Dedifferentiated amniotic fluid mesenchymal stem cell (primary cell): ENCODE results near the gene IMPG2.
"Not testable (repeated sequence)": the region's sequence is repeated elsewhere in the genome, so short reads cannot be mapped to it uniquely, and the experiment has no call there.

Experiments used
- DNase-seq: peaks from one replicate; pipeline ENCODE4 v3.0.0-alpha.2; 2016; ENCODE audit errors: extremely low spot score

Gene IMPG2

DNA sequence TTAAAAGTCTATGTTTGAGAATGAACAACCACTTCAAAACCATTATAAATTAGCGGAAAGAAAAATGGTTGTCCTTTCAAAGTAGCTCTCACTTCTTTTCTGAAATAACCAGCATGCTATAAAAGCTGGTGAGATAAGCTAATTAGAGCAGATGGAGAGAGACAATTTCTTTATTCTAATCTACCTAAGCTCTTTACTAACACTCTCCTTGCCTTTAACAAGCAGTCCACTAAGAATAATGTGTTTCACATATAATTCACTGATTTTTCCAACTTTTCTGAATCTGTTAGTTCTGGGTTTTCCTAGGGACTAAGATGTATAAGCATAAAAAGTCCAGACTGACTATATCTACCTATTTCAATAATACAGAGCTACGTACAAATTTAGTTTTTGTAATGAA lies at the start of gene IMPG2:
IMPG2 (minus strand) TSS at position 101 of the 400 bp plus-strand sequence. CDS start 203 bp downstream, outside the sequence.
- no peak for DNase-seq

DNA sequence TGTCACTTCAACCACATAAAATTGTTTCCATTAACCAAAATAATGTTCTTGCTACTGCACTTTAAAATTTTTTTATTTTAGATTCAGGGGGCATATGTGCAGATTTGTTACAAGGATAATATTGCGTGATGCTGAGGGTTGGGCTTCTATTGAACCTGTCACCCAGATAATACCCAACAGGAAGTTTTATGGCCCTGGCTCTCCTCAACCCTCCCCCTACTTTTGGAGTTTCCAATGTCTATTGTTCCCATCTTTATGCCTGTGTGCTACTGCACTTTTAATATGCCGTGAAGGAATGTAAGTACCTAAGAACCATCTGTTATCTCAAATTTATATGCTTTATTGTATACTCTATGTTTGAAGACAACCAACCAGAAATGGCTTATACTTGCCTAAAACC lies 42.0 kb upstream of the IMPG2 start:
- DNase-seq = no peak

- DNase-seq = no peak
Observed at GRCh38 chr3:101351829-101352228, 31.5 kb upstream of the IMPG2 start.

DNA sequence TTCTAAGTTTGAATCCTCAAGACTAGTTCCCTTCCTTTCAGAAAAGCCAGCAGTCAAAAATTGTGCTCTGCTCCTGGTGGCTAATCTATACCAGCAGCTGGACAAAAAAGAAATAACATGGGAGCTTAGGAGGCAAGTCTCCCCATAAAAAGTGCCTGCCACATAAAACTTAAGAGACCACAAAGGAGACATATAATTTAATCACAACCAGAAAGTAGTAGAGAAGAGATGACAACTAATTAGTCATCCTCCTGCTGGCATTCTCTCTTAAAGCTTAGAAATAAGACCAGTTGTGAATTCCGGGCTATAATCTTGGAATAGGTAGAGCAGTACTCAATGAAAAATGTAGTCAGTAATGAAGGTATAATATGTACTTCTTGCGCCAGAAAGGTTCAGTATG lies 20.2 kb upstream of the IMPG2 start:
- DNase-seq = no peak

- DNase-seq = no peak
Observed at GRCh38 chr3:101333883-101334282, 13.5 kb upstream of the IMPG2 start.

GRCh38 chr3:101329016-101329673 lies 8.8 kb upstream of the IMPG2 start:
- DNase-seq = no peak

DNA sequence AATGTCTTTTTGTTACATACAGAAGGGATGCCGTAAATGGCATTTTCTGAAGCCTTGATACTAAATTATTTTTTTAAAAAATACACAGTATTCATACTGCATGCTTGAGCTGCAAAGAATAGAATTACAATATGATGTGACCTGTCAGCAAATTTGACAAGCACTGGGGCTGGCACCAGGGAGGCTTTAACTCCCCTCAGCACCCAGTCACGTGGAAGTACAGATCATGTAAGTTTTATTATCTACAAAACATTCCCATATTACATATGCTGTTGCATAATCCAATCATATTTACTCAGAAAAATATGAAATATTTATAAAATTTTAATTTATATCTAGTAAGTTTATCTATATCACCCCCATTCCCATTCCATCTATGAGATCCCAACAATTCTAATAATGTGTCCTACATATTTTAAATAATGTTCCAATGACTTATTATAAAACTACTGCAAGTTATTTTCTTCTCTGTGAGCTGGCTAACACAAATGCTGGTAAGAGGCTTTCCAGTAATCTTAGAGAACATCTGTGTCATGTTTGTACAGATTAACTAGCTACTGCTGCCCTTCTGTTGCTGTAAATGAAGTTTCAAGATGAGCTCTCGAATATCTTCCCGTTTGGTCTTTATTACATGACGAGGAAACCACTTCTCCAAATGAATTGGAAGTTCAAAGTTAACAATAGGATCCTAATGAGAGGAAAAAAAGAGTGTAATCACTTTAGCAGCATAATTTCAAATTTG lies 5.2 kb upstream of the IMPG2 start:
- DNase-seq = no peak

- DNase-seq = no peak
Observed at GRCh38 chr3:101319531-101319930, 844 bp downstream of the IMPG2 start.

- DNase-seq = no peak
Observed at GRCh38 chr3:101312545-101312944, 7.8 kb downstream of the IMPG2 start.

GRCh38 chr3:101311676-101312075 lies 8.7 kb downstream of the IMPG2 start:
- no peak for DNase-seq

GRCh38 chr3:101310978-101311375 lies 9.4 kb downstream of the IMPG2 start:
- no peak for DNase-seq

- not testable (repeated sequence) for DNase-seq
Observed at GRCh38 chr3:101308147-101308772, 12.1 kb downstream of the IMPG2 start.

- DNase-seq = no peak
Observed at GRCh38 chr3:101303836-101304235, 16.5 kb downstream of the IMPG2 start.

DNA sequence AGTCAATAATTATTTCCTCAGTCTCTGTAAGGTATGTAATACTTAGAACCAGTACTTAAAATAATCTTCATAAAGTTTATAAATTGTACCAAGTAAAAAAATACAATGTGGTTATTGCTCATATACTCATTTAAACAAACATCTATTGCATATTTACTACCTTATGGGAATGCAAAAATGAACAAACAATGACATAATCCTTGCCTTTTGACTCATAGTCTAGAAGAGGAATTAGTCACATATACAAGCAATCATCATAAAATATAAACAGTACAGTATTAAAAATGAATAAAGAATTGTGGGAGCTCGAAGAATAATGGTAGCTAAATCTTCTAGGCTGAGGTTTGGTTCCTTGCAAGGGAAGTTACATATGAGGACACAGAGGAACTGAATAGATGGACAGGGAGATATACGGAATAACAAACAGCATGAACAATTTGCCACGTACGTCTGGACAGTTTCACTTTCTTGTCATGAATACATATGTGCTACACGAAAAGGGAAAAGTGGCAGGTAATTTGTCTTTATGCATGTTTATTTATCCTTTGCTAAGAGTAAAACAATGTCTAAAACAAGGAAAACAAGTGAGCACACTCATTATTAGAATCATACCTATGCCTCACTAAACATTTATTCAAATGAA lies 17.2 kb downstream of the IMPG2 start:
- DNase-seq = no peak

DNA sequence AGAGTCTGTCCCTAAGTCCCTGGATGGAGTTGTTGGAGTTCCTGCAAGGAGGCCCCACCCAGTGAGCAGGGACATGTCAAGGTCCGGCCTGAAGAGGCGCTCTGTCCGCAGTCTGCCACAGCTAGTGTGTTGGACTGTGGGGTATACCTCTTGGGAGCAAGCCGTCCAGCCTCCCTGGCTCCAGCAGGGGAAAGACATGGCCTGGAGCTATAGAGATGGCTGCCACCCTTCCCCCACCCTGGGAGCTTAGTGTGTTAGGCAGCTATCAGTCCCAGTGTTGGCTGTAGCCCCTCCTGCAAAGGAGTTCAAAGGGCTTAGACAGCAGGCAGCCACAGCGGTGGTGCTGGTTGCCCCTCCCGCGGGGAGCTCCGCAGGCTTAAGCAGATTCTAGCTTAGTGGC lies 20.3 kb downstream of the IMPG2 start:
- no peak for DNase-seq

GRCh38 chr3:101292027-101292426 lies 28.3 kb downstream of the IMPG2 start:
- DNase-seq = no peak

DNA sequence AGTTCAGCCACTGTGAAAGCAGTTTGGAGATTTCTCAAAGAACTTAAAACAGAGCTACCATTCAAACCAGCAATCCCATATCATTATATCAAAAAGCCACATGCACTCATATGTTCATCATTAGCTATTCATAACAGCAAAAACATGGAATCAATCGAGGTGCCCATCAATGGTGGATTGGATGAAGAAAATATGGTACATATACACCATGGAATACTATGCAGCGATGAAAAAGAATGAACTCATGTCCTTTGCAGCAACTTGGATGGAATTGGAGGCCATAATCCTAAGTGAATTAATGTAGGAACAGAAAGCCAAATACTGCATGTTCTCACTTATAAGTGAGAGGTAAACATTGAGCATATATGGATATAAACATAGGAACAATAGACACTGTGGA lies 32.1 kb downstream of the IMPG2 start:
- no peak for DNase-seq

- no peak for DNase-seq
Observed at GRCh38 chr3:101284757-101285156, 35.6 kb downstream of the IMPG2 start.

- no peak for DNase-seq
Observed at GRCh38 chr3:101281521-101282030, 38.8 kb downstream of the IMPG2 start.

- DNase-seq = no peak
Observed at GRCh38 chr3:101279765-101280385, 40.5 kb downstream of the IMPG2 start.

- DNase-seq = no peak
Observed at GRCh38 chr3:101279162-101279561, 41.2 kb downstream of the IMPG2 start.

DNA sequence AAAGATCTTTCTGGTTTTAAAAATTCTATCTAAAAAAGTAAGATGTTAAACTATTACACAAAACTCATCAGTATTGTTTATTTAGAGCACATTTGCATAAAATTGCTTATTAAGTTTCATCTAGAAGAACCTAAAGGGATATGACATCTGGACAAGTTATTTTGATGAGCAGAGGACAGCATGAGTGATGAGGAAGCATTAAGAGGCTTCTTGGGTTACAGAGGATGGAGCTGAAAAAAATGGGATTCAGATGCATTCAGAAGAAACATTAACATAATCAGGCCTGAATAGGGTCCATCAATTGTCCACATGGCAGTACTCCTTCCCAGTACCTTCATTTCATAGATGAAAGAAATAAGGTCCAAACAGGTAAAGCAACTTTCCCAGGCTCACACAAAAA lies 41.6 kb downstream of the IMPG2 start:
- DNase-seq = no peak
